HEK293 (cell line): ENCODE results near the gene PHKG2.

ENCODE experiments used
- BCL11A ChIP-seq: fragments of 450-650 bp; formaldehyde crosslinking; IDR thresholded peaks from 2 replicates; pipeline ENCODE4 v1.5.1; 2016; ENCODE audit warnings: low read depth, missing biosample characterization, missing genetic modification characterization
- CTCF ChIP-seq: fragments of 450-650 bp; formaldehyde crosslinking; IDR thresholded peaks from 2 replicates; pipeline ENCODE4 v1.5.1; 2016; ENCODE audit warnings: missing biosample characterization, missing genetic modification characterization
- GLIS2 ChIP-seq: fragments of 450-650 bp; formaldehyde crosslinking; IDR thresholded peaks from 2 replicates; pipeline ENCODE4 v1.5.1; 2016; ENCODE audit warnings: missing biosample characterization, missing genetic modification characterization
- KLF16 ChIP-seq: fragments of 450-650 bp; formaldehyde crosslinking; IDR thresholded peaks from 2 replicates; pipeline ENCODE4 v1.5.1; 2017; ENCODE audit warnings: missing biosample characterization, missing genetic modification characterization
- KLF7 ChIP-seq: fragments of 450-650 bp; formaldehyde crosslinking; IDR thresholded peaks from 2 replicates; pipeline ENCODE4 v1.5.1; 2016; ENCODE audit warnings: missing biosample characterization, missing genetic modification characterization, borderline replicate concordance
- SP2 ChIP-seq: fragments of 450-650 bp; formaldehyde crosslinking; IDR thresholded peaks from 2 replicates; pipeline ENCODE4 v1.5.1; 2016; ENCODE audit warnings: missing biosample characterization, missing genetic modification characterization
- SP7 ChIP-seq: fragments of 450-650 bp; formaldehyde crosslinking; IDR thresholded peaks from 2 replicates; pipeline ENCODE4 v1.5.1; 2016; ENCODE audit warnings: missing biosample characterization, missing genetic modification characterization
- WT1 ChIP-seq: fragments of 450-650 bp; formaldehyde crosslinking; IDR thresholded peaks from 2 replicates; pipeline ENCODE4 v1.5.1; 2016; ENCODE audit warnings: missing biosample characterization, missing genetic modification characterization
- ZBTB20 ChIP-seq: fragments of 450-650 bp; formaldehyde crosslinking; IDR thresholded peaks from 2 replicates; pipeline ENCODE4 v1.5.1; 2016; ENCODE audit warnings: missing biosample characterization, missing genetic modification characterization
- ZBTB21 ChIP-seq: fragments of 450-650 bp; formaldehyde crosslinking; IDR thresholded peaks from 2 replicates; pipeline ENCODE4 v1.5.1; 2017; ENCODE audit warnings: missing biosample characterization, missing genetic modification characterization
- ZBTB7A ChIP-seq: fragments of 450-650 bp; formaldehyde crosslinking; IDR thresholded peaks from 2 replicates; pipeline ENCODE4 v1.5.1; 2016; ENCODE audit warnings: low read depth, missing biosample characterization, missing genetic modification characterization
- ZEB2 ChIP-seq: fragments of 450-650 bp; formaldehyde crosslinking; IDR thresholded peaks from 2 replicates; pipeline ENCODE4 v1.5.1; 2016; ENCODE audit warnings: missing biosample characterization, missing genetic modification characterization
- ZFHX2 ChIP-seq: fragments of 450-650 bp; formaldehyde crosslinking; conservative IDR thresholded peaks from 2 replicates; pipeline ENCODE4 v1.5.1; 2016; ENCODE audit warnings: missing biosample characterization, missing genetic modification characterization
- ZFP37 ChIP-seq: fragments of 450-650 bp; formaldehyde crosslinking; IDR thresholded peaks from 2 replicates; pipeline ENCODE4 v1.5.1; 2016; ENCODE audit warnings: missing biosample characterization, missing genetic modification characterization
- ZFP69B ChIP-seq: fragments of 450-650 bp; formaldehyde crosslinking; IDR thresholded peaks from 2 replicates; pipeline ENCODE4 v1.5.1; 2016; ENCODE audit warnings: missing biosample characterization, missing genetic modification characterization
- ZIC2 ChIP-seq: fragments of 450-650 bp; formaldehyde crosslinking; IDR thresholded peaks from 2 replicates; pipeline ENCODE4 v1.5.1; 2016; ENCODE audit warnings: missing biosample characterization, missing genetic modification characterization
- ZNF138 ChIP-seq: fragments of 450-650 bp; formaldehyde crosslinking; IDR thresholded peaks from 2 replicates; pipeline ENCODE4 v1.5.1; 2016; ENCODE audit warnings: missing biosample characterization, missing genetic modification characterization, borderline replicate concordance
- ZNF2 ChIP-seq: fragments of 450-650 bp; formaldehyde crosslinking; IDR thresholded peaks from 2 replicates; pipeline ENCODE4 v1.5.1; 2016; ENCODE audit warnings: missing biosample characterization, missing genetic modification characterization
- ZNF335 ChIP-seq: fragments of 450-650 bp; formaldehyde crosslinking; conservative IDR thresholded peaks from 2 replicates; pipeline ENCODE4 v1.5.1; 2016; ENCODE audit warnings: missing biosample characterization, missing genetic modification characterization
- ZNF341 ChIP-seq: fragments of 450-650 bp; formaldehyde crosslinking; IDR thresholded peaks from 2 replicates; pipeline ENCODE4; 2016; ENCODE audit warnings: low read depth, missing biosample characterization, missing genetic modification characterization
- ZNF76 ChIP-seq: fragments of 450-650 bp; formaldehyde crosslinking; IDR thresholded peaks from 2 replicates; pipeline ENCODE4; 2016; ENCODE audit warnings: low read depth, missing biosample characterization, missing genetic modification characterization, borderline replicate concordance
- ZNF768 ChIP-seq: fragments of 450-650 bp; formaldehyde crosslinking; IDR thresholded peaks from 2 replicates; pipeline ENCODE4 v1.5.1; 2018; ENCODE audit warnings: missing biosample characterization, mild to moderate bottlenecking, missing genetic modification characterization
- ZNF791 ChIP-seq: fragments of 450-650 bp; formaldehyde crosslinking; IDR thresholded peaks from 2 replicates; pipeline ENCODE4 v1.5.1; 2016; ENCODE audit warnings: missing biosample characterization, missing genetic modification characterization
- ZXDB ChIP-seq: fragments of 450-650 bp; formaldehyde crosslinking; IDR thresholded peaks from 2 replicates; pipeline ENCODE4 v1.5.1; 2016; ENCODE audit warnings: missing biosample characterization, missing genetic modification characterization
- TF ChIP-seq, protein P1 (sequence below): fragments of 450-650 bp; formaldehyde crosslinking; IDR thresholded peaks from 2 replicates; pipeline ENCODE4 v1.5.1; 2016; ENCODE audit warnings: missing biosample characterization, missing genetic modification characterization
- TF ChIP-seq, protein P2 (sequence below): fragments of 450-650 bp; formaldehyde crosslinking; IDR thresholded peaks from 2 replicates; pipeline ENCODE4 v1.5.1; 2016; ENCODE audit warnings: missing biosample characterization, missing genetic modification characterization
- TF ChIP-seq, protein P3 (sequence below): fragments of 450-650 bp; formaldehyde crosslinking; IDR thresholded peaks from 2 replicates; pipeline ENCODE4 v1.5.1; 2016; ENCODE audit warnings: missing biosample characterization, missing genetic modification characterization

PHKG2 gene

GRCh38 chr16:30786115-30786935 is 38.1 kb downstream of the PHKG2 start (continued):
- no peak; the same call in 1 of the 2 replicates for TF ChIP-seq CTCF (tag by site-specific recombination)
- TF ChIP-seq ZFP37 = no peak
- TF ChIP-seq, protein P1, sequence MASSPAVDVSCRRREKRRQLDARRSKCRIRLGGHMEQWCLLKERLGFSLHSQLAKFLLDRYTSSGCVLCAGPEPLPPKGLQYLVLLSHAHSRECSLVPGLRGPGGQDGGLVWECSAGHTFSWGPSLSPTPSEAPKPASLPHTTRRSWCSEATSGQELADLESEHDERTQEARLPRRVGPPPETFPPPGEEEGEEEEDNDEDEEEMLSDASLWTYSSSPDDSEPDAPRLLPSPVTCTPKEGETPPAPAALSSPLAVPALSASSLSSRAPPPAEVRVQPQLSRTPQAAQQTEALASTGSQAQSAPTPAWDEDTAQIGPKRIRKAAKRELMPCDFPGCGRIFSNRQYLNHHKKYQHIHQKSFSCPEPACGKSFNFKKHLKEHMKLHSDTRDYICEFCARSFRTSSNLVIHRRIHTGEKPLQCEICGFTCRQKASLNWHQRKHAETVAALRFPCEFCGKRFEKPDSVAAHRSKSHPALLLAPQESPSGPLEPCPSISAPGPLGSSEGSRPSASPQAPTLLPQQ = peak; percentile 88
- TF ChIP-seq, protein P2, sequence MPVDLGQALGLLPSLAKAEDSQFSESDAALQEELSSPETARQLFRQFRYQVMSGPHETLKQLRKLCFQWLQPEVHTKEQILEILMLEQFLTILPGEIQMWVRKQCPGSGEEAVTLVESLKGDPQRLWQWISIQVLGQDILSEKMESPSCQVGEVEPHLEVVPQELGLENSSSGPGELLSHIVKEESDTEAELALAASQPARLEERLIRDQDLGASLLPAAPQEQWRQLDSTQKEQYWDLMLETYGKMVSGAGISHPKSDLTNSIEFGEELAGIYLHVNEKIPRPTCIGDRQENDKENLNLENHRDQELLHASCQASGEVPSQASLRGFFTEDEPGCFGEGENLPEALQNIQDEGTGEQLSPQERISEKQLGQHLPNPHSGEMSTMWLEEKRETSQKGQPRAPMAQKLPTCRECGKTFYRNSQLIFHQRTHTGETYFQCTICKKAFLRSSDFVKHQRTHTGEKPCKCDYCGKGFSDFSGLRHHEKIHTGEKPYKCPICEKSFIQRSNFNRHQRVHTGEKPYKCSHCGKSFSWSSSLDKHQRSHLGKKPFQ (tag by site-specific recombination) = no peak
- peak; percentile 55 for TF ChIP-seq SP2 (tag by site-specific recombination)
- 0 out of 2 replicates have a peak, but pooled peaks have one; percentile 21 for TF ChIP-seq ZEB2 (tag by site-specific recombination)
- peak; percentile 79; the same call in 1 of the 2 replicates for TF ChIP-seq ZBTB7A
- no peak; the same call in 1 of the 2 replicates for TF ChIP-seq WT1
- TF ChIP-seq ZNF768 (tag by site-specific recombination) = no peak
- TF ChIP-seq, protein P3, sequence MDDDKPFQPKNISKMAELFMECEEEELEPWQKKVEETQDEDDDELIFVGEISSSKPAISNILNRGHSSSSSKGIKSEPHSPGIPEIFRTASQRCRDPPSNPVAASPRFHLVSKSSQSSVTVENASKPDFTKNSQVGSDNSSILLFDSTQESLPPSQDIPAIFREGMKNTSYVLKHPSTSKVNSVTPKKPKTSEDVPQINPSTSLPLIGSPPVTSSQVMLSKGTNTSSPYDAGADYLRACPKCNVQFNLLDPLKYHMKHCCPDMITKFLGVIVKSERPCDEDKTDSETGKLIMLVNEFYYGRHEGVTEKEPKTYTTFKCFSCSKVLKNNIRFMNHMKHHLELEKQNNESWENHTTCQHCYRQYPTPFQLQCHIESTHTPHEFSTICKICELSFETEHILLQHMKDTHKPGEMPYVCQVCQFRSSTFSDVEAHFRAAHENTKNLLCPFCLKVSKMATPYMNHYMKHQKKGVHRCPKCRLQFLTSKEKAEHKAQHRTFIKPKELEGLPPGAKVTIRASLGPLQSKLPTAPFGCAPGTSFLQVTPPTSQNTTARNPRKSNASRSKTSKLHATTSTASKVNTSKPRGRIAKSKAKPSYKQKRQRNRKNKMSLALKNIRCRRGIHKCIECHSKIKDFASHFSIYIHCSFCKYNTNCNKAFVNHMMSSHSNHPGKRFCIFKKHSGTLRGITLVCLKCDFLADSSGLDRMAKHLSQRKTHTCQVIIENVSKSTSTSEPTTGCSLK (tag by site-specific recombination) = no peak
- TF ChIP-seq BCL11A (tag by site-specific recombination) = 0 out of 2 replicates have a peak, but pooled peaks have one; percentile 53
- TF ChIP-seq ZNF335 (tag by site-specific recombination) = peak; percentile 90
- peak; percentile 47; the same call in 1 of the 2 replicates for TF ChIP-seq ZNF2 (tag by site-specific recombination)
- TF ChIP-seq KLF7 (tag by site-specific recombination) = no peak
- no peak for TF ChIP-seq ZBTB21
- peak; percentile 41 for TF ChIP-seq ZIC2 (tag by site-specific recombination)
- TF ChIP-seq ZFP69B (tag by site-specific recombination) = peak; percentile 87
- TF ChIP-seq GLIS2 = peak; percentile 89
- TF ChIP-seq ZNF138 (tag by site-specific recombination) = no peak
- TF ChIP-seq ZFHX2 (tag by site-specific recombination) = peak; percentile 84
- TF ChIP-seq ZXDB (tag by site-specific recombination) = peak; percentile 29
- TF ChIP-seq KLF16 (tag by site-specific recombination) = peak; percentile 55; the same call in 1 of the 2 replicates
- no peak for TF ChIP-seq ZNF791 (tag by site-specific recombination)
- peak; percentile 4 for TF ChIP-seq ZBTB20 (tag by site-specific recombination)
- TF ChIP-seq ZNF76 (tag by site-specific recombination) = peak; percentile 75
- peak; percentile 78 for TF ChIP-seq ZNF341
- peak; percentile 44 for TF ChIP-seq SP7 (tag by site-specific recombination)
